ENCODE data around the gene PEX3. TPM values are rescaled to one million over a fixed set of nuclear protein-coding genes. Genes with fewer than 3 reads are reported as not detected.

Gene PEX3
- total RNA-seq, 1 experiment from 2014 or later: 12.9 TPM

GRCh38 chr6:143517447-143517773, 66.8 kb downstream of the PEX3 start:
- Histone ChIP-seq H3K27ac (ENCODE audit: low read depth, low read length) (no peak overlapping the region), H3K9me2 (ENCODE audit: insufficient read depth) (no peaks in the 10 kb centered on the region), H3K27me3 (ENCODE audit: insufficient read depth, low read length) (no peaks in the 10 kb centered on the region), H2AFZ (ENCODE audit: low read depth, low read length, poor library complexity, severe bottlenecking) (no peak overlapping the region), H3K79me2 (ENCODE audit: insufficient read depth, low read length) (no peaks in the 10 kb centered on the region), H3K9ac (ENCODE audit: low read length) (no peak overlapping the region), H4K20me1 (ENCODE audit: insufficient read depth) (no peaks in the 10 kb centered on the region), H3K9me3 (ENCODE audit: control insufficient read depth in 1 of 2, insufficient read depth in 1 of 2, low read depth in 1 of 2, low read length in 2 of 2) (no peaks in the 10 kb centered on the region), H3K4me3 (replicated peaks in 1 of 2; ENCODE audit: low read depth in 1 of 2, low read length in 2 of 2) (no peak overlapping the region), H3K4me1 (ENCODE audit: control insufficient read depth in 1 of 2, insufficient read depth in 2 of 2, low read length in 2 of 2) (peaks cover 0 to 10% of the 10 kb centered on the region in 2 experiments; a peak in 1 of 4 replicates), H3K36me3 (ENCODE audit: control insufficient read depth in 1 of 2, insufficient read depth in 2 of 2, low read length in 2 of 2) (no peaks in the 10 kb centered on the region), H3K4me2 (ENCODE audit: low read length) (no peak overlapping the region)
- no TSS peak for BruUV-seq (replicated peaks)
- DNase-seq (ENCODE audit: low read depth, low spot score): no peak
- TF ChIP-seq POLR2AphosphoS5 (IDR thresholded peaks at IDR 0.05; ENCODE audit: low read depth, low read length) (no peak), TCF7L2 (IDR thresholded peaks at IDR 0.05; ENCODE audit: borderline replicate concordance, extremely low read depth, insufficient read depth, insufficient read length) (no peak), EGR1 (IDR thresholded peaks at IDR 0.05; ENCODE audit: low read depth) (no peak), ZFX (IDR thresholded peaks at IDR 0.05) (no peak), FOSL1 (IDR thresholded peaks at IDR 0.05; ENCODE audit: low read depth) (no peak), POLR2A (IDR thresholded peaks at IDR 0.05; ENCODE audit: borderline replicate concordance, extremely low read depth, insufficient read depth, insufficient read length) (no peak), ZBTB33 (IDR thresholded peaks at IDR 0.05; ENCODE audit: extremely low read depth, insufficient replicate concordance, low read length) (no peak), SRF (IDR thresholded peaks at IDR 0.05; ENCODE audit: low read depth) (no peak), REST (IDR thresholded peaks at IDR 0.05; ENCODE audit: low read depth) (no peak), CBX3 (IDR thresholded peaks at IDR 0.05; ENCODE audit: low read depth) (no peak), SP1 (IDR thresholded peaks at IDR 0.05; ENCODE audit: low read depth) (no peak), EZH2phosphoT487 (IDR thresholded peaks at IDR 0.05; ENCODE audit: borderline replicate concordance) (no peak)
- ChIA-PET CTCF (no interaction called here), RAD21 (ENCODE audit: low non-redundant PET in 1 of 2, low total read pairs in 2 of 2, uncharacterized antibody in 2 of 2, unreplicated experiment in 2 of 2) (no interaction called here), POLR2A (no interaction called here)
- ATAC-seq: no peak
- intact Hi-C loops (cut with micrococcal nuclease): no loop called here

Measured in HCT116 (cell line).